Lower leg skin (tissue), 4 donors: ENCODE data around the gene CPEB3. TPM values are rescaled to one million over a fixed set of nuclear protein-coding genes. Genes with fewer than 3 reads are reported as not detected.

Experiments
- DNase-seq, 2 donors: peaks; one replicate each; pipeline ENCODE4 v3.0.0-alpha.2; 2019; ENCODE audit warnings: low spot score in 2 of 2
- H3K4me3 ChIP-seq: fragments of 200-600 bp; sonication (generic); 2 replicates; pipeline ENCODE4 v1.5.1; 2017; ENCODE audit warnings: mild to moderate bottlenecking, low read depth; ENCODE audit not compliant: poor library complexity, severe bottlenecking
- CTCF ChIP-seq, 3 donors: fragments of 450-650 bp; IDR thresholded peaks; one replicate each; pipeline ENCODE4 v1.5.1; 2016; ENCODE audit warnings: antibody characterized with exemption in 3 of 3, mild to moderate bottlenecking in 3 of 3, moderate library complexity in 2 of 3
- POLR2A ChIP-seq, 2 donors: fragments of 450-650 bp; IDR thresholded peaks; one replicate each; pipeline ENCODE4 v1.6.1; 2016 to 2017; ENCODE audit warnings: antibody characterized with exemption in 2 of 2, mild to moderate bottlenecking in 1 of 2, moderate library complexity in 1 of 2
- WGBS, 2 donors: methylation state at CpG; one replicate each; pipeline ENCODE4 v1.1.5; 2018; 5-methylcytosine and 5-hydroxymethylcytosine counted together
- intact Hi-C: fragments of 100-400 bp; cut with DNase I; formaldehyde crosslinking; loops from one replicate; pipeline ENCODE4 v1.15.0; 2023; ENCODE audit warnings: low total_unique reads
- total RNA-seq, 4 donors: library from RNA; depleted of rRNA; stranded (reverse); fragments of >200 nt; gene quantifications; one replicate each; pipeline ENCODE4 v1.1.0, GENCODE V29; 2016

The CPEB3 gene
- total RNA-seq, 4 donors from 2014 or later: 10.8 to 15.2 (median 13.6) TPM

- 95 to 98% methylated on average over 2 of the region's 2 CpGs for WGBS, 2 donors
- intact Hi-C loops: no loop called here
- TF ChIP-seq CTCF (IDR thresholded peaks at IDR 0.05): no peak
- no peak for TF ChIP-seq POLR2A (IDR thresholded peaks at IDR 0.05)
- no peak for DNase-seq
- H3K4me3 ChIP-seq: no peak overlapping the region
Measured at GRCh38 chr10:92263396-92263795, 27.5 kb downstream of the CPEB3 start.

GRCh38 chr10:92248566-92248965 is 42.3 kb downstream of the CPEB3 start:
- TF ChIP-seq CTCF (IDR thresholded peaks at IDR 0.05): no peak
- TF ChIP-seq POLR2A (IDR thresholded peaks at IDR 0.05): no peak
- no peak overlapping the region for H3K4me3 ChIP-seq
- 88 to 97% methylated on average over 2 of the region's 2 CpGs for WGBS, 2 donors
- DNase-seq: no peak
- intact Hi-C loops: no loop called here

DNA sequence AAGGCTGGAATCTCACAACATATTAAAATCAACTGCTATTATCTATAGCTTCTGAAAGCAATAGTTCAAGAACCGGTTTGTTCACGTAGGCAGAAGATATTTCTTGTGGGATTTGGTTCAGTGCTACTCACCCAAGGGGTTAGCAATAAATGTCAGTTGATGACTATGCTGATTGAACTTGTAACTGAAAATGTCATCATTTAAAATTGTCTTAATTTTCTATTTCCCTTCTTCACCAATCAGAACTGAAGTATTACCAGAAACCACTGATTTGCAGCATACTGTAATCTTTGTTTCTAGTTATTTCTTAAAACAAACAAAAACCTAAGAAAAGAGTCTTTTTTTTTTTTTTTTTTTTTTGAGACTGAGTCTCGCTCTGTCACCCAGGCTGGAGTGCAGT is 46.1 kb downstream of the CPEB3 start:
- intact Hi-C loops: no loop called here
- WGBS, 2 donors: 63 to 66% methylated on average over 3 of the region's 3 CpGs
- DNase-seq: no peak
- H3K4me3 ChIP-seq: no peak overlapping the region
- TF ChIP-seq CTCF (IDR thresholded peaks at IDR 0.05) (no peak), POLR2A (IDR thresholded peaks at IDR 0.05) (no peak)

GRCh38 chr10:92242910-92243671 is 47.8 kb downstream of the CPEB3 start:
- peak; percentile 56 to 84 for DNase-seq
- TF ChIP-seq POLR2A (IDR thresholded peaks at IDR 0.05): no peak
- no peak for TF ChIP-seq CTCF (IDR thresholded peaks at IDR 0.05)
- intact Hi-C loops: no loop called here
- 6 to 13% methylated on average over 8 of the region's 8 CpGs for WGBS, 2 donors
- no peak overlapping the region for H3K4me3 ChIP-seq

DNA sequence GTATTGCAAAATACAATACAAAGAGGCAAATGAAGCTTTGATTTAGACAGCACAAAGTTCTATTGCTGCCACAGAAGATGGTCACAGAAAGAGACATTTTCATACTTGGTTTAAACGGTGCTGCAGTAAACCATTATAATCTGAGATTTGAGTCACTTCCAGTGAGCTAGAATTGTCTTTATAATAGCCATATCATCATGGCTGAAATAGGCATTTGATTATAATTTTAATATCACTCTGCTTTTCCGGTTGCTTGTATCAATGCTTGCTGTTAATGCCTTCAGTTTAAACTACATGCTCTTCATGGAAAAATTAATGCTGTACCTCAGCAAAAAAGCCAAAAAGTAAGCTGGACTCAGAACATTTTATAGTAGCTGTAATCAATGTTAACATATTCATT is 48.5 kb downstream of the CPEB3 start:
- no peak for TF ChIP-seq POLR2A (IDR thresholded peaks at IDR 0.05)
- no peak for TF ChIP-seq CTCF (IDR thresholded peaks at IDR 0.05)
- intact Hi-C loops: no loop called here
- H3K4me3 ChIP-seq: no peak overlapping the region
- 46 to 47% methylated on average over 2 of the region's 2 CpGs for WGBS, 2 donors
- DNase-seq: no peak

- 32 to 40% methylated on average over 1 of the region's 1 CpG for WGBS, 2 donors
- H3K4me3 ChIP-seq: no peak overlapping the region
- intact Hi-C loops: no loop called here
- no peak for DNase-seq
- no peak for TF ChIP-seq POLR2A (IDR thresholded peaks at IDR 0.05)
- no peak for TF ChIP-seq CTCF (IDR thresholded peaks at IDR 0.05)
Measured at GRCh38 chr10:92241501-92241900, 49.4 kb downstream of the CPEB3 start.
